ENCODE results near the gene FSIP1.

The FSIP1 gene

DNA sequence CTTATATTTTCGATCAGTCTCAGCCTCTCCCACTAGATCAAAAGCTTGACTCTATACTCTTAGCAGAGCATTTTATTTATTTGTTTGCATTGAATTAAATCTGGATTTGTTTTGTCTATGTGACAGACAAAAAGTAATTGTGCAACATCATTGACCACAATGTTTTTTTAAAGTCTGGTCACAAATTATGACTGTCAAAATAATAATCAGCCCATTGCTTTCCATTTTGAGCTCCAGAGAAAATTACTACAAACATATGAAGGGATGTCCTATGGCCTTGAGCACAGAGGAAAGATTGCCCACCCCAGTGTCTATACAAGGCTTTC, 82.3 kb downstream of the FSIP1 start:
- Mint-ChIP-seq H3K4me1 (ENCODE audit: low read depth) (no peaks in the 10 kb centered on the region), H3K4me3 (no peak overlapping the region), H3K9me3 (no peaks in the 10 kb centered on the region), H3K27ac (no peak overlapping the region), H3K27me3 (peaks cover under 1% of the 10 kb centered on the region), H3K36me3 (ENCODE audit: low read depth) (no peaks in the 10 kb centered on the region)

DNA sequence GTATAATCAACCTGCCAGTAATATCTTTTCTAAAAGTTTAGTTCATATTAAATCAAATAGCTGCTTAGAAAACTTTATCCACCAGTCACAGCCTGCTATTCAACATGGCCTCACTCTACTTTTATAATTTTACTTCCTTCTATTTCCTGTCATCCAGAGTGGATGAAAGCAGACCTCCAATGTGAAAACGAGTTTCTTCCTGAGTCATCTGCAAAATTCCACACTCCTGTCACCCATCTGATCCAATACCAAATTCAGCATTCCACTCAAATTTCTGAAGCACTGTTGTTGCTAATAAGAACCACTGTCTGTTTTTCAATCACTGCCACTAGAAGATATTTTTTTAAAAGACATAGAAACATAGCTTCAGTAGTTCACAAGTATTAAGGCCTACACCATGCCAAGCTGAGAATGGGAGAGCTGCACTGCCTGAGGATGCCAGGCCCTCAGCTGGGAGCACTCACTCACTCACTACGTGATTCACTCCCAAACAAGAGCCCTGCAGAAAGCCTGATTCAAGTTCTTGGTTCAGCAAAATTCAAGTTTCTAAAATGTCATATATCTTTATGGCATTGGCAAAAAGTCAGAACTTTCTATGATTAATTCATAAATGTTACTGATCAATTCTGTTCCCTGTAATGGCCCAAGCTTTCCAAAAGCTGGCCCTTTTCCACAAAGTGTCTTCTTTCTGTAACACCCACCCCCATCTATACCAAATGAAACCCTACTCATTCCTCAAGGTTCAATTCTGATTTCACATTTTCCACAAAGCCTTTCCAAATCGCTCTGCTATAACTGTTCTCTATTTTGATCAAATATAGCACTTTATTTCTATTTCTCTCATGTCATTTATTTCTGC, 82.9 kb downstream of the FSIP1 start:
- H3K27ac Mint-ChIP-seq = no peak overlapping the region
- H3K36me3 Mint-ChIP-seq (ENCODE audit: low read depth) = no peaks in the 10 kb centered on the region
- H3K27me3 Mint-ChIP-seq = peaks cover 3% of the 10 kb centered on the region
- no peaks in the 10 kb centered on the region for H3K9me3 Mint-ChIP-seq
- no peaks in the 10 kb centered on the region for H3K4me1 Mint-ChIP-seq (ENCODE audit: low read depth)
- H3K4me3 Mint-ChIP-seq = no peak overlapping the region

DNA sequence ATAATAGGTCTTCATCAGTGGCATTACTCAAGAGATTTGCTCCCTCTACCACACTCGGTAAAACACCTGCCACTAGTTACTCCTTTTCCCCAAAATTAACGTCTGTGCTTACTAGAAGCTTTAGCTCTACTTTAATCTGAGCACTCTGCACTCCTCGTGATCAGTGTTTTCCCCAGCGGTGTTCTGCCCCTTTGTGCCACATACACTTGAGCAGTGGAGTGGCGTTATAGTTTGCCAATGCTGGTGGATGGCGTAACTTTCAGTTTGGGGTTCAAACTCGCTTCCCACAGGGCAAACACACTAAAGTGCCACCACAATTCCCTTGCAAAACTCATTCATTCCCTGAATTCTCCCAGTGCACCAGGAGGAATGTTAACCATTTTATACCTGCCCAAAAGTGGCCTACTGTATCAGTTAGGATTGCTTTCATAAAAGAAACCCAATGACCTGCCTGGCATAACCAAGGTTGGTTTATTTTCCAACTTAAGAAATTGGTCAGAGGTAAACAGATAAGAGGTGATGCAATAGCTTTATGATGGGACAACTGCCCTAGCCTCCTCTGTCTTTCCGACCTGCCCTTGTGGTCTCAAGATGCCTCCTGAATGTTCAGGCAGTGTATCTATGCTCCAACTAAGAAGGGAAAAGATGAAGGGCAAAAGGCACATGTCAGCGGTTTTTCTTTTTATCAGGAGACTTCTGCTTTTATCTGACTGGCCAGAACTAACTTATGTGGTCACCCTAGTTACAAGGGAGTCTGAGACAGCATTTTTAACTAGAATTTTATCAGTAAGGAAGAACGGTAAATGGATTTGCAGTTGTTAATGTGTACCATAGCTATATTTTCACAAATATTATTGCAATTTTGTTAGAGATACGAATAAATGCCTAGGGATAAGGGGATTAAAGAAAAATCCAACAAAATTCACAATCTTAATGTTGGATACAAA, 83.9 kb downstream of the FSIP1 start:
- Mint-ChIP-seq H3K4me1 (ENCODE audit: low read depth) (no peaks in the 10 kb centered on the region), H3K27ac (no peak overlapping the region), H3K9me3 (no peaks in the 10 kb centered on the region)

DNA sequence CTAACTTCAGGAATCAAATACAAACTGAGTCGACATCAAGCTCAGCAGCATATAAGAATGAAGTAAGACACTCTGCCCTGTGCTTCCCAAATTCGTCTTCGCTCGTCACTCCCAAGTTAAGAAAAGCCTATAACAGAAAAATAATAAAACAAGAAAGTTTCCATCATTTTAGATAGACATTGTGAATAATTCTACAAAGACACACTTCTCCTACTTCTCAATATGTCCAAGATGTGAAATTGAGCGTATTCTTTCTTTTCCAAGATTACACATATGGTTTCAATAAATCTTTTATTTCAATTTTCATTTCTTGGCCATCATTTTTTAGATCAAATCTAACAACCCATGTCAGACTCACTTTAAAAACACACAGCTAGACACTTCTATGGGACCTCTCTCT, 85.1 kb downstream of the FSIP1 start:
- Mint-ChIP-seq H3K4me3 (no peak overlapping the region), H3K27ac (no peak overlapping the region), H3K9me3 (no peaks in the 10 kb centered on the region), H3K27me3 (peaks cover 3% of the 10 kb centered on the region), H3K4me1 (ENCODE audit: low read depth) (no peaks in the 10 kb centered on the region), H3K36me3 (ENCODE audit: low read depth) (no peaks in the 10 kb centered on the region)

More for the DNA sequence above, 83.9 kb downstream of the FSIP1 start:
- no peak overlapping the region for H3K4me3 Mint-ChIP-seq
- no peaks in the 10 kb centered on the region for H3K36me3 Mint-ChIP-seq (ENCODE audit: low read depth)
- H3K27me3 Mint-ChIP-seq = peaks cover 3% of the 10 kb centered on the region

DNA sequence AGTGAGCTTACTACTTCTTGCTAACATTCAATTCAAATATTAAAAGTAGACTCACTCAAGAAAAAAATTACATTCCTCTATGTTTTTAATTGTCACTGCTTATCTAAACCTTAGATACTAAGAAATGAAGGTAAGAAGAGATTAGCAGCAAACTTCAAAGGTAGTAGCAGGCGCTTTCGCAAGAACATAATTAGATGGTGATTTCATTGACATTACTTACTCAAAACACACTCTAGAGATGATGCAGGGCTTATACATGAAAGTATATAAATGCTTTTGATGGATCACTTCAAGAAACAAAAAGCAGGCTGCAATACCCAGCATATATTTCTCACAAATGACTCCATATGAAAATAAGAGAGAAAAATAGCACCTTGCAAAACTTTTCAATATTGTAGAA, 86.8 kb downstream of the FSIP1 start:
- H3K27ac Mint-ChIP-seq = no peak overlapping the region
- no peaks in the 10 kb centered on the region for H3K36me3 Mint-ChIP-seq (ENCODE audit: low read depth)
- H3K9me3 Mint-ChIP-seq = no peaks in the 10 kb centered on the region
- peaks cover 3% of the 10 kb centered on the region for H3K27me3 Mint-ChIP-seq
- H3K4me3 Mint-ChIP-seq = no peak overlapping the region
- no peaks in the 10 kb centered on the region for H3K4me1 Mint-ChIP-seq (ENCODE audit: low read depth)

DNA sequence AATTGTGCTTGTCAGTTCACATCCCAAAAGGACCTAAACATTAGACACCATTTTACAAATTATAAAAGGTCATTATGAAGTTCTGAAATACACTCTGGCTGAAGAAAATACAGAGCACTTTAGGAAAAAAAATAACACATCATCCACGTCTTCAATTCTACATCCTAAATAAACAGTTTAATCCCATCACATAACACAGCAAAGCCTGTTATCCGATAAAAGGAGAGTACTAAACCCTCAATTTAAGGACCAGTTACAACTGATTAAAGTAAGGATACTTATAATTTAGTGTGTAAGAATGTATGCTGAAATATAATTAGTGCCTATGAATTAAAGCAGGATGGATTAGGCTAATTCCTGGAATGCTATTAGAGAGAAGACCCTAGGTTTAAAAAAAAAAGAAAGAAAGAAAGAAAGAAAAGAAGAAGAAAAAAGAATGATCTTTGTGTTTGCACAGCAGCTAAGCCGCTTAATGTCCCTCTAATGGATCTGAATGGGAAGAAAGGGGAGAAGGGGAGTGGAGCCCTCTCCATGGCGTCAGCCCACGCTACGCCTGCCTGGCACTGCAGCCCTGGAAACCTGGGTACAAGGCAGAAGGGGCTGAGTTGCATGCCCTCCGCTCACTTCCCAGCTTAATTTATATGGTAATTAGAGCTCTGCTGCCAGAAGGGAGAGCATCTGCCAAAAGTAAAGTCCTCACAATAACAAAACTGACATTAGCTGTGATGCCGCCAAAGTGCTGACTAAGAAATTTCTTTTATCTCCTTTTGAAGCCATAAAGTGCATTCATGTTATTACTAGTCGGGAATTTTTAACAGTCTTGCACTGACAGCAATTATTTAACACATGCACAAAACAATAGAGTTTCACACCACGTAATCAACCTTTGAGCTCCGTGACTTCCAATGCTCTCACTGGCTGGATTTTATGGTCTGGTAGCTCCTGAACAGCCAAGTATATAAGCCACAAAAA, 90.0 kb downstream of the FSIP1 start:
- Mint-ChIP-seq H3K36me3 (ENCODE audit: low read depth) (no peaks in the 10 kb centered on the region), H3K27ac (no peak overlapping the region), H3K4me1 (ENCODE audit: low read depth) (no peaks in the 10 kb centered on the region), H3K27me3 (peaks cover 3% of the 10 kb centered on the region), H3K9me3 (no peaks in the 10 kb centered on the region), H3K4me3 (no peak overlapping the region)

DNA sequence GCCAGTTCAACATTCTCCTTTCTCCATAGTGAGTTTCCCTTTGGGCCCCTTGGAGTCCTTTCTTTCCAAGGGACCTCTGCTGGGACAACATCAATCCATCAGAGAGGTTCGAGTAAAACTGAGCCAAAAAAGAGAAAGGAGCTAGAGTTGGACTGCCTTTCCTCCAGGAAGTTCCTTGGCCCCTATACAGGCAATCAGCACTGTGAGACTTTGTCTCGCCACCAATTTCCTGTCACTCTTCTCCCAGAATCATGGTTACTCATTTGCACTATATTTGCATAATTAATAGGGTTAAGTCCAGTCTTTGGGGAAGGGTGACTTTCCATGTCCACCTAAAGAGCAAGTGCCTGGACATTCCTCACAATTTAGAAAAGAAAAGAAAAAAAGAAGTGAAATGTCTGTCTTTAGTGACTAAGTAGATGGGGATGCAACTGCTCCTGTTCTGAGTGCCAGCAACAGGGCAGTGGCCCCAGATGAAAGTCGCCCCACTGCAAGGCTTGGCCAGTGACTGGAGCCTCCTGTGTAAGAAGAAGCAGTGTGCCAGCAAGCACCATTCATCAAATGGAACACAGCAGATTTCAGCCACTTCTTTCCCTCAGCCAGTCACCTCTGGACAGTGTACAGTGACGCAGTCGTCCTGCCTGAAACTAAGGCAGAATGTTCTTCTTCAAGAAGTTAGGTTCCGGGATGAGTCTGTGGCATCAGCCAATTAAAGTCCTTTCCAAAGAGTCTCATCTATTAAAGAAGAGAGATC, 91.6 kb downstream of the FSIP1 start:
- H3K4me1 Mint-ChIP-seq (ENCODE audit: low read depth) = no peaks in the 10 kb centered on the region
- no peak overlapping the region for H3K4me3 Mint-ChIP-seq
- no peaks in the 10 kb centered on the region for H3K9me3 Mint-ChIP-seq
- H3K27me3 Mint-ChIP-seq = peaks cover 3% of the 10 kb centered on the region
- H3K27ac Mint-ChIP-seq = no peak overlapping the region
- H3K36me3 Mint-ChIP-seq (ENCODE audit: low read depth) = no peaks in the 10 kb centered on the region

DNA sequence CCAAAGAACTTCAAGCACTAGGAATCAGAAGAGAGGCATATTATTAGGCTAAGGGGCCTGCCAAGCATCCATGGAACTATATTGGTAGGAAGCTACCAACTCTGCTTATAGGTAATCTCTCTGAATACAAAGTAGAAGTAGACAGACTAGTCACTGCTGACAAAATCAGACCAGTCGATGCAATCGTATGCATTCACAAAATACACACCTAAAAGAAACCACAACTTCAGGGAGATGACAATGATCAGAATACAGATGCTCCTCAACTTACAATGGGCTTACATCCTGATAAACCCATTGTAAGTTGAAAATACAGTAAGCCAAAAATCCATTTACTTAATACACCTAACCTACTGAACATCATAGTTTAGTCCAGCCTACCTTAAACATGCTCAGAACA, 94.7 kb downstream of the FSIP1 start:
- Mint-ChIP-seq H3K4me1 (ENCODE audit: low read depth) (no peaks in the 10 kb centered on the region), H3K27me3 (no peaks in the 10 kb centered on the region), H3K9me3 (no peaks in the 10 kb centered on the region), H3K4me3 (no peak overlapping the region), H3K36me3 (ENCODE audit: low read depth) (no peaks in the 10 kb centered on the region), H3K27ac (no peak overlapping the region)

DNA sequence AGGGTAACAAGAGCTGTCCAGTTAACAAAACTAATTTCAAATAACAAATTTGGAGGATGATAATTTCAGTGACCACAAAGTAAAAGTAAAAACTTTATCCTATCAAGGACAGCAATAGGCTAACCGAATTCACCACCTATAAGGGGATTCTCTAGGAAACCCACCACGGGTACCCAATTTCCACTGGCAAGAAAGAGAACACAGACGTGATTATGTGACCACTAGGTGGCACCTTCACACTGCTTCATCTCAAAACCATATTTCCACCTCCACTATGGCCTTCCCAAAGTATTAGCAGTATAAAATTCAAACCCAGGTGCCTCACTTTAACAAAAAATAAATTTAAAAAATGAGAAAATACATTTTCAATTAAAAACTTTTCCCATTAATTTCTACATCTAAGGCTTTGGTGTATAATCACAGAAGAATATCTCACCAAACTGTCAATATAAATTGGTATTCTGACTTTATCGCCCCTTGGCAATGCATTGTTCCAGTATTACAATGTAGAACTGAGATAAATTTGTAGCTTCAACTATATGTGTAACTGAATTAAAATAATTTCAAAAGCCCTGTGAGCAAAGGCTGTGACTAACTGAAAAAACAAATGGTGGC, 96.5 kb downstream of the FSIP1 start:
- Mint-ChIP-seq H3K27ac (no peak overlapping the region), H3K27me3 (no peaks in the 10 kb centered on the region), H3K4me1 (ENCODE audit: low read depth) (no peaks in the 10 kb centered on the region), H3K9me3 (no peaks in the 10 kb centered on the region), H3K36me3 (ENCODE audit: low read depth) (no peaks in the 10 kb centered on the region), H3K4me3 (no peak overlapping the region)

DNA sequence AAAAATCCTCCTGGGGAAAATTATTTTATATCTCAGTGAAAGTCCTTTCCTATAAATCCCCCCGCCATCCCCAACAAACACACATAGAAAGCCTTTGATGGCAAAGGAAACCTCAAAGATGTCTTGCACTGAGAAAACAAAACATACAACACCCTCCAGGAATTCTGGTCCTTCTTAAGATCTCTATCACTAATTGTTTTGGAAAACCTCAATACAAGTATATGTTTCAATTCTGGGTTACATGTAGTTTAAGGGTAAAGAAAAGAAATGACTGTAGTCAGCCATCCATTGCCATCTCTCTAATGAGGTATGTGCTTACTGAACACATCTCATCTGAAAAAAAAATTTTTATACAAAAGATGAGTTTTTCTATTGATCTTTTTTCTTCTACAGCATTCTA, 97.3 kb downstream of the FSIP1 start:
- no peaks in the 10 kb centered on the region for H3K4me1 Mint-ChIP-seq (ENCODE audit: low read depth)
- H3K9me3 Mint-ChIP-seq = no peaks in the 10 kb centered on the region
- no peaks in the 10 kb centered on the region for H3K27me3 Mint-ChIP-seq
- no peak overlapping the region for H3K4me3 Mint-ChIP-seq
- no peaks in the 10 kb centered on the region for H3K36me3 Mint-ChIP-seq (ENCODE audit: low read depth)
- no peak overlapping the region for H3K27ac Mint-ChIP-seq

DNA sequence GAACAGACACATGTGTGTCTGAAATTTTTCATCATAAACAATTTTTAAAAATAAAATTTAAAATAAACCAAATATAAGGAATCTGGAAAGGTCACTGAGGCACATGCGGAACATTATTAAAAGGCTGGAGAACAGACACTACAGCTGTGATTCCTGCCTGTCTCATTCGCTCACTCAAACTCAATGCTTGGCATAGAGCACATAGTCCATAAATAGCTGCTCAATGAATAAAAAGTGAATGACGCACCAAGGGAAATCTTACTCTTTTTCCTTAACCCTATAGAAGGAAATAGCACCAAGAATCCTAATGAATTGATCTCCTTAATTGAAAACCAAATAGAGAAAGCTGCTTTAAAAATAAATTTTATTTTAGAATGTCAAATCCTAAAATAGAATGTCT, 98.4 kb downstream of the FSIP1 start:
- Mint-ChIP-seq H3K27me3 (no peaks in the 10 kb centered on the region), H3K4me3 (no peak overlapping the region), H3K36me3 (ENCODE audit: low read depth) (no peaks in the 10 kb centered on the region), H3K27ac (no peak overlapping the region), H3K9me3 (no peaks in the 10 kb centered on the region), H3K4me1 (ENCODE audit: low read depth) (no peaks in the 10 kb centered on the region)

DNA sequence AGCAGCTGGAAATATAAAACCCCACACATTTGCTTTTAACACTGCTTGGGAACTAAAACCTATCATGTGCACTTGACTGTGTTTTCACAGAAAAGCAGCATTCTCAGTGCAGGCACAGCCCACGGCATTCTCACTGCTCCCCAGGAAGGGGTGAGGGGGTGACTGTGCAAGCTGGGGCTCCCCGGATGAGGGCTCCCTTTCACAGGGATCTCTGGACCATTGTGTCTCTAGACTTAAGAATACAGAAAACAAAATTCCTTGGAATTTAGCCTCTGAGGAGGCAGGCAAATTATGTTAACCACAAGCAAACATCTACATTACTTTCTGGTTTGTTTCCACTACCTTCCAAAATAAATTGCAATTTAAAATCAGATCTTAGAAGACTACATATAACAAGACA, 100.3 kb downstream of the FSIP1 start:
- H3K9me3 Mint-ChIP-seq = no peaks in the 10 kb centered on the region
- no peak overlapping the region for H3K27ac Mint-ChIP-seq
- H3K4me1 Mint-ChIP-seq (ENCODE audit: low read depth) = no peaks in the 10 kb centered on the region
- H3K36me3 Mint-ChIP-seq (ENCODE audit: low read depth) = no peaks in the 10 kb centered on the region
- no peaks in the 10 kb centered on the region for H3K27me3 Mint-ChIP-seq
- no peak overlapping the region for H3K4me3 Mint-ChIP-seq

DNA sequence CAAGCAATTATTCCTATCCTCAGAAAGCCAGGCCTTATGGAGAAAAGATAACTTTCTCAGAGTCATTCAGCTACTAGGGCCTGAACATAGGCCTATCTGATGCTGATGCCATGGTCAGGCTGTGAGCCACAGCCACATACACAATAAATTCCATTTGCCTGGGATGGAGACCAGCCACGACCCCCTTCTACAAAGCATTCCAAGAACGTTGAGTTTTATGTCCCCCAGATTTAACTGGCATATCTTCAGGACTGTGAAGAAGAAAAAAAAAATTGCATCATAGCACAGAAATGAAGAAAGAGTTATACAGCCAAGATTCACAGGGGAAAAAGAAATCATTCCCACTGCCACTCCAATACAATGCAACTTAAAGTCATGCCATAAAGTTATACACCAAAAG, 101.8 kb downstream of the FSIP1 start:
- Mint-ChIP-seq H3K4me3 (no peak overlapping the region), H3K27me3 (no peaks in the 10 kb centered on the region), H3K9me3 (no peaks in the 10 kb centered on the region), H3K36me3 (ENCODE audit: low read depth) (no peaks in the 10 kb centered on the region), H3K4me1 (ENCODE audit: low read depth) (no peaks in the 10 kb centered on the region), H3K27ac (no peak overlapping the region)

DNA sequence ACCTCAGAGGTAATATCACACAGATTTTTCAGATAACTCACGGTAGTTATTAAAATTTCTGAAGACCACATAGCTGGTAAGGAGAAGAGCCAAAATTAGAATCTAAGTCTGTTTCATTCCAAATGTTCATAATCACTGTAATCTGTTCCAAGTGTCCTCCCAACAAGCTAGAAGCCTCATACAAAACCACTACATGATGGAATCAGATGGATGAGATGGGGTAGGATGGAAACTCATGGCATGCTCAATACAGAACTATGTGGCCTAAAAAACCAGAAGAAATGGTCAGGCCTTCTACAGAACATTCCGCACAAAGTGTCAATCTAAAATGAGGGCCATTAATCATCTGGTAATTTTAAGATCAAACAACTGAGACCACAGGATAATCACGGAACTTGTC, 110.0 kb downstream of the FSIP1 start:
- H3K9me3 Mint-ChIP-seq = no peaks in the 10 kb centered on the region
- H3K27ac Mint-ChIP-seq = no peak overlapping the region
- H3K4me1 Mint-ChIP-seq (ENCODE audit: low read depth) = no peaks in the 10 kb centered on the region
- H3K36me3 Mint-ChIP-seq (ENCODE audit: low read depth) = no peaks in the 10 kb centered on the region
- H3K4me3 Mint-ChIP-seq = no peak overlapping the region
- no peaks in the 10 kb centered on the region for H3K27me3 Mint-ChIP-seq
